GM20431 (cell line): ENCODE data around the gene IFNGR1.
"Not testable (repeated sequence)": the region's sequence is repeated elsewhere in the genome, so short reads cannot be mapped to it uniquely, and the experiment has no call there.

ENCODE experiments used
- in situ Hi-C: fragments of 300-500 bp; cut with MseI, MboI; formaldehyde crosslinking; loops from one replicate; pipeline ENCODE4 v1.15.0; 2020; ENCODE audit warnings: low sequenced_read_pairs; ENCODE audit not compliant: unreplicated experiment

The IFNGR1 gene

DNA sequence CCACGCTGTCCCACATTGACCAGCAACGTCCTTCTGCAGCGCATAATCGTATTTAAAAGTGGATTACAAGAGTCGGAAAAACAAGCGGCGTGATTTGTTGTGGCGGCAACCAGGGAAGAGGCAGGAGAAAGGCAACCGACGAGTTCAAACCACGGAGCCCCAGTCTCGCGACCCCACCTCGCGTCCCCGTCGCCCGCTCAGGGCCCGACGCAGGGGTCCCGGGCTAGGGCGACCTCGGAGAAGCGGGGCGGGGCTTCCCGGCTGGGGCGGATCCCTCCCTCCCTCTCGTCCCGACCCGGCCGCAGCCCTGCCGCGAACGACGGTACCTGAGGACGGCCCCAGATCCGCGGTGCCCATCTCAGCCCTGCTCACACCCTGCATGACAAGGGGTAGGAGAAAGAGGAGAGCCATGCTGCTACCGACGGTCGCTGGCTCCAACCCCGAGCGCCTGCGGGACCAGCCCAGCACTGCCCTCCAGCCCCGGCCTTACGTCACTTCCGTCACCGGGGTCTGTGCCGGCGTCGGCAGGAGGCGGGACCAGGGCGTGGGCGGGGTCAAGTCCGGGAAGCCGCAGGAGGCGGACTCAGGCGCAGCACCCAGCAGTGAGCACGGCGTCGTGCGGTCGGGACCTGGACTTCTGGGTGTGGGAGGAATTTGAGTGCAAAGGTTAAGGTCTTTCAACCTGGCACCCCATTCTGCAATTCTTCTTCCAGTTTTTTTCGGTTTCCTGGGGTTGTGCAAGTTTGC lies at the start of gene IFNGR1:
Gene IFNGR1, minus strand, starts transcription at position 469 of the 747 bp plus-strand sequence. Its CDS starts 58 bp downstream, at position 411.
- in situ Hi-C loops, result no loop called here

- in situ Hi-C loops, result no loop called here
These were observed 49.7 kb upstream of the IFNGR1 start for GRCh38 chr6:137268911-137269310.

- in situ Hi-C loops, result no loop called here
These were observed 47.1 kb upstream of the IFNGR1 start for GRCh38 chr6:137266309-137266586.

GRCh38 chr6:137265561-137266308 lies 46.5 kb upstream of the IFNGR1 start:
- in situ Hi-C loops, result no loop called here

- in situ Hi-C loops, result no loop called here
These were observed 45.3 kb upstream of the IFNGR1 start for GRCh38 chr6:137264311-137265075.

DNA sequence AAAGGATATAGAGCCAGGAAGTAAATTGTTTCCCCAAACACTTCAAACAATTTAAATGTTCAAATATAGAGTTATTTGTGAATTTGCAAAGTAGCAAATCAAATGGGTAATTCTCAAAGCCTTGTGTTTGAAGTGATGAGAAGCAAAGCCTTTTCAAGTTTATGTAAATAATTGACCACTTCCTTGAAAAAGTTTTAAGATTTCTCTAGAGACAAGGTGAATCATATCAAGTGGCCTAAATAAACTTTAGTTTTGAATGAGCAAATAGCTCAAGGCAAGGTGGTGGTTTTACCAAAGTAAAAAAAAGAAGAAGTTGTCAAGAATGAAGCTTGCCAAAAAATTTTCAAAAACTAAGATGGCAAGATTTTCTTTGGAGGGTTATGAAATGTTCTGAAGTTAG lies 42.6 kb upstream of the IFNGR1 start:
- in situ Hi-C loops, result no loop called here

- in situ Hi-C loops, result no loop called here
These were observed 42.2 kb upstream of the IFNGR1 start for GRCh38 chr6:137261361-137261760.

- in situ Hi-C loops, result no loop called here
These were observed 41.0 kb upstream of the IFNGR1 start for GRCh38 chr6:137260217-137260616.

- in situ Hi-C loops, result no loop called here
These were observed 40.2 kb upstream of the IFNGR1 start for GRCh38 chr6:137259349-137259748.

- in situ Hi-C loops, result no loop called here
These were observed 39.0 kb upstream of the IFNGR1 start for GRCh38 chr6:137258170-137258569.

DNA sequence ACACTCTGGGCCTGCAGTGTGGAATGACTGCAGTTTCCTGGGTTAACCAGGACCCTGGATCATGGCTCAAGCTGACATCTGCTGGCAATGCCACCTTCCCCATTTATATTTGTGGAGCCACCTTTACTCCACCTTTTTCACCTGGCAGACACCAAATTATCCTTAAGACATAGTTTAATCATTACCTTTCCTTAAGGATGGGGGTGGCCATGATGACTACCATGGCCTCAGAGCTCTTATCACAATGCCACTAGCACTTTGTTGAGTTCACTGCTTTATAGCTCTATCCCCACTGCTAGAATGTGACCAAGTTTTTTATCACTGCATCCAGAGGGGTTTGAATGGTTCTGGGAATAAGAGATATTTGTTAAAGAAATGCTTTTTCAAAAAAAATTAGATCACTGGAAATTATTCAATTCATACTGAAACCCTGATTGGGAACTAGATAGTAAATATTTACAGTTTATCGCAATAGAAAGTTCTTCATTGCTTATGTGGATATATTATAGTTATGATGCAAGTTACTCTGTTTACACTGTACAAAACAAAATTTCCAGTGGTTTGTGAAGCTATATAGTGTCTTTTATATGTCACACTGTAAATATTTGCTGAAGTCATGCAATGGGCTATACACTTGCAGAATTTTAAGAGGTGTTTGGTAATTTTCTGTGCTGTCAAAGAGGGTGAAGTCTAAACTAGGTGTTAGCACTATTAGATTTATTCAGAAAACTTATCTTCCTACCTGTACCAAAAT lies 37.3 kb upstream of the IFNGR1 start:
- in situ Hi-C loops, result no loop called here

DNA sequence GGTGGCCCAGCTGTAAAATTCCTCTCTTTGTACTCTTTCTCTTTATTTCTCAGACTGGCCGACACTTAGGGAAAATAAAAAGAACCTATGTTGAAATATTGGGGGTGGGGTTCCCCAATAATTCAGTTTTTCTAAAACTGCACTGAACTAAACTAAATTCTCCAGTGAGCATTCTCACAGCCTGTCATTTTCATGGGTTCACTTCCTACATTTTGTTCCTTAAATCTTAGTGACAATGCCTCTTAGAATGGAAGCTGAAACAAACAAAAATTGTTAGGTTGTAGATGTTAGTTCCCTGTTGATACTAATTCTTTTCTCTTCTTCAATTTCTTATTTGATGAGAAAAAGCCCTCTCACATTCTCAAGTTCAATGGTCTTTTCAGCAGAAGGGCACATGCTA lies 35.8 kb upstream of the IFNGR1 start:
- in situ Hi-C loops, result no loop called here

GRCh38 chr6:137254430-137254829 lies 35.2 kb upstream of the IFNGR1 start:
- in situ Hi-C loops, result not testable (repeated sequence)

DNA sequence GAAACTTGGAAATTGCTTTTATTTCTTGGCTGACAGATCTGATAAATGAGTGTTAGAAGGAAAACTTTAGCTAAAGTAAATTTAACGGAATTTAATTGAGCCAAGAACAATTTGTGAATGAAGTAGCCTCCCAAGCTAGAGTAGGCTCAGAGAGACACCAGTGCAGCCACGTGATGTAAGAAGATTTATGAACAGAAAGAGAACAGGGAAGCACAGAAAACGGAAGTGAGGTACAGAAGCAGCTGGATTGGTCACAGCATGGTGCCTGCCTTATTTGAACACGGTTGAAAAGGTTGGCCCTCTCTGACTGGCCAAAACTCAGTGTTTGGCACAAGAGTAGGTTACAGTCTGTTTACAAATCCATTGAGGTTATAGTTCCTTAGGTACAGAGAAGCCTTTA lies 29.5 kb upstream of the IFNGR1 start:
- in situ Hi-C loops, result no loop called here

- in situ Hi-C loops, result no loop called here
These were observed 28.5 kb upstream of the IFNGR1 start for GRCh38 chr6:137247724-137248123.

DNA sequence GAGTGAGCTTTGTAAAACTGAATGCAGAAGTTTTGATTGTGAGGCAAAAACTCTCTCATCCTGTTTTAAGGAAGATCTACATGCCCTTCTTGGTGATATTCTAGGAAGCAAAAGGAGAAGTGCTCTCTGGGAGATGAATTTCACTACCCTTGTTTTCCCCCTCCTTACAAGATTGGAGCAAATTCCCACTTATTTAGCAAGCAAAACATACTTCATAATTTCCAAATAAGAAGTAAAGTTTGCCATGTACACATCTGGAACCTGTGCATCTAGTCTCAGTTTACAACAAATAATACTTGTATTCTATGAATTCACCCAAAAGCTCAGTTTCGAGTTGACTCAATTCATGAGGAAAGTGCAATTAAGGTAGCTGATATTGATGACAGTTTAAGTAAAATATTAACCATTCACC lies 27.6 kb upstream of the IFNGR1 start:
- in situ Hi-C loops, result no loop called here

GRCh38 chr6:137246164-137246563 lies 27.0 kb upstream of the IFNGR1 start:
- in situ Hi-C loops, result no loop called here

- in situ Hi-C loops, result no loop called here
These were observed 22.4 kb upstream of the IFNGR1 start for GRCh38 chr6:137241481-137242038.

GRCh38 chr6:137240168-137240567 lies 21.0 kb upstream of the IFNGR1 start:
- in situ Hi-C loops, result no loop called here
